EH (cell line): Measurements from ENCODE around the gene KDELR3.
"Not testable (repeated sequence)": the region's sequence is repeated elsewhere in the genome, so short reads cannot be mapped to it uniquely, and the experiment has no call there.

Source experiments
- DNase-seq: peaks from one replicate; pipeline ENCODE4 v3.0.0-alpha.2; 2015; ENCODE audit warnings: low read depth

The KDELR3 gene

GRCh38 chr22:38456841-38457699, 10.8 kb upstream of the KDELR3 start:
- DNase-seq: no peak

GRCh38 chr22:38460426-38460840, 7.5 kb upstream of the KDELR3 start:
- no peak for DNase-seq

- no peak for DNase-seq
Observed at GRCh38 chr22:38461057-38461413, 6.9 kb upstream of the KDELR3 start.

- peak; percentile 85 for DNase-seq
Observed at GRCh38 chr22:38461414-38462081, 6.3 kb upstream of the KDELR3 start.

- no peak for DNase-seq
Observed at GRCh38 chr22:38462960-38463784, 4.7 kb upstream of the KDELR3 start.

GRCh38 chr22:38464992-38465672, 2.8 kb upstream of the KDELR3 start:
- no peak for DNase-seq

- DNase-seq: no peak
Observed at GRCh38 chr22:38465673-38466490, 2.0 kb upstream of the KDELR3 start.

GRCh38 chr22:38467438-38467903, 425 bp upstream of the KDELR3 start:
- peak; percentile 23 for DNase-seq

GRCh38 chr22:38468443-38469305, 778 bp downstream of the KDELR3 start:
- peak; percentile 51 for DNase-seq

GRCh38 chr22:38469306-38469781, 1.4 kb downstream of the KDELR3 start:
- no peak for DNase-seq

- DNase-seq: not testable (repeated sequence)
Observed at GRCh38 chr22:38470179-38470578, 2.3 kb downstream of the KDELR3 start.

- DNase-seq: no peak
Observed at GRCh38 chr22:38471237-38471636, 3.3 kb downstream of the KDELR3 start.

GRCh38 chr22:38474003-38474607, 6.2 kb downstream of the KDELR3 start:
- DNase-seq: no peak

GRCh38 chr22:38477585-38477984, 9.7 kb downstream of the KDELR3 start:
- no peak for DNase-seq

GRCh38 chr22:38479096-38479837, 11.4 kb downstream of the KDELR3 start:
- no peak for DNase-seq

GRCh38 chr22:38481162-38481870, 13.4 kb downstream of the KDELR3 start:
- peak; percentile 66 for DNase-seq

- no peak for DNase-seq
Observed at GRCh38 chr22:38481871-38482332, 14.0 kb downstream of the KDELR3 start.
